WTC11 (cell line): ENCODE measurements around the gene POLE4. TPM values are rescaled to one million over a fixed set of nuclear protein-coding genes. Genes with fewer than 3 reads are reported as not detected.

ENCODE experiments used
- ATAC-seq: fragments of 200-7000 bp; cut with Tn5 transposase; 2 replicates; pipeline ENCODE4 v1.10.0; 2021; ENCODE audit warnings: mild to moderate bottlenecking, moderate library complexity
- CTCF ChIA-PET: fragments of 300-600 bp; sonication (Branson Sonifier 250); formaldehyde crosslinking; loops from one replicate; lab custom pipeline; 2021; ENCODE audit warnings: antibody characterized with exemption; lab: Charles Lee
- POLR2A ChIA-PET: fragments of 350-600 bp; sonication (Branson Sonifier 250); formaldehyde crosslinking; loops from one replicate; lab custom pipeline; 2021; ENCODE audit warnings: antibody characterized with exemption; lab: Charles Lee
- DNase-seq: peaks from one replicate; pipeline ENCODE4 v3.0.0; 2021; ENCODE audit warnings: low spot score
- H3K27ac Mint-ChIP-seq: 2 replicates; pipeline ENCODE4 v1.8.0; 2021; ENCODE audit warnings: mixed read lengths
- H3K27me3 Mint-ChIP-seq: 2 replicates; pipeline ENCODE4 v1.8.0; 2021; ENCODE audit warnings: low read depth, mild to moderate bottlenecking, moderate library complexity, mixed read lengths
- H3K36me3 Mint-ChIP-seq: 2 replicates; pipeline ENCODE4 v1.8.0; 2021; ENCODE audit warnings: mixed read lengths
- H3K4me1 Mint-ChIP-seq: 2 replicates; pipeline ENCODE4 v1.8.0; 2022; ENCODE audit warnings: mixed read lengths
- H3K4me3 Mint-ChIP-seq: 2 replicates; pipeline ENCODE4 v1.8.0; 2021; ENCODE audit warnings: mild to moderate bottlenecking, moderate library complexity, mixed read lengths
- H3K9me3 Mint-ChIP-seq: 2 replicates; pipeline ENCODE4 v1.8.0; 2021; ENCODE audit warnings: mixed read lengths
- E2F4 ChIP-seq: sonication (generic); formaldehyde crosslinking; IDR thresholded peaks from 2 replicates; pipeline ENCODE4 v1.8.1; 2022; ENCODE audit warnings: low read depth, mild to moderate bottlenecking, moderate library complexity, missing genetic modification reagents, borderline replicate concordance
- GRHL2 ChIP-seq: fragments of 250-450 bp; sonication (Bioruptor Pico); IDR thresholded peaks from 2 replicates; pipeline ENCODE4 v1.8.0; 2022; ENCODE audit warnings: mild to moderate bottlenecking, moderate library complexity; ENCODE audit not compliant: insufficient replicate concordance, severe bottlenecking
- JAZF1 ChIP-seq: fragments of 250-450 bp; sonication (Bioruptor Pico); IDR thresholded peaks from 2 replicates; pipeline ENCODE4 v1.9.0; 2021; ENCODE audit warnings: moderate library complexity, mild to moderate bottlenecking, inconsistent platforms
- NFYB ChIP-seq: sonication (generic); formaldehyde crosslinking; conservative IDR thresholded peaks from 2 replicates; pipeline ENCODE4 v1.8.0; 2022; ENCODE audit warnings: low read depth, missing genetic modification reagents
- NR1H2 ChIP-seq: sonication (generic); formaldehyde crosslinking; IDR thresholded peaks from 2 replicates; pipeline ENCODE4 v1.9.0; 2021; ENCODE audit warnings: mild to moderate bottlenecking, moderate library complexity, missing genetic modification reagents
- RELA ChIP-seq: sonication (generic); formaldehyde crosslinking; IDR thresholded peaks from 2 replicates; pipeline ENCODE4 v1.8.1; 2022; ENCODE audit warnings: missing genetic modification reagents, mild to moderate bottlenecking, borderline replicate concordance
- SP1 ChIP-seq: sonication (generic); formaldehyde crosslinking; conservative IDR thresholded peaks from 2 replicates; pipeline ENCODE4 v1.8.1; 2022; ENCODE audit warnings: missing genetic modification reagents
- STAT6 ChIP-seq: sonication (generic); formaldehyde crosslinking; conservative IDR thresholded peaks from 2 replicates; pipeline ENCODE4 v1.8.1; 2023; ENCODE audit warnings: mild to moderate bottlenecking, low read depth, missing genetic modification reagents, moderate library complexity
- TEAD4 ChIP-seq: sonication (generic); formaldehyde crosslinking; IDR thresholded peaks from 2 replicates; pipeline ENCODE4 v1.8.0; 2022; ENCODE audit warnings: mild to moderate bottlenecking, missing genetic modification reagents
- ZMAT4 ChIP-seq: fragments of 250-450 bp; sonication (Bioruptor Pico); IDR thresholded peaks from 2 replicates; pipeline ENCODE4 v1.9.0; 2021; ENCODE audit warnings: mild to moderate bottlenecking
- ZNF219 ChIP-seq: sonication (generic); formaldehyde crosslinking; IDR thresholded peaks from 2 replicates; pipeline ENCODE4 v1.8.0; 2023; ENCODE audit warnings: missing genetic modification reagents, mild to moderate bottlenecking, borderline replicate concordance
- ZNF232 ChIP-seq: sonication (generic); formaldehyde crosslinking; IDR thresholded peaks from 2 replicates; pipeline ENCODE4 v1.8.0; 2022; ENCODE audit warnings: mild to moderate bottlenecking, missing genetic modification reagents
- ZNF281 ChIP-seq: sonication (generic); formaldehyde crosslinking; IDR thresholded peaks from 2 replicates; pipeline ENCODE4 v1.8.0; 2023; ENCODE audit warnings: mild to moderate bottlenecking, missing genetic modification reagents
- ZNF416 ChIP-seq: fragments of 250-450 bp; sonication (Bioruptor Pico); IDR thresholded peaks from 2 replicates; pipeline ENCODE4 v1.9.0; 2021; ENCODE audit warnings: mild to moderate bottlenecking, inconsistent platforms
- ZNF423 ChIP-seq: fragments of 250-450 bp; sonication (Bioruptor Pico); IDR thresholded peaks from 2 replicates; pipeline ENCODE4 v2.1.2; 2022; ENCODE audit warnings: mild to moderate bottlenecking, moderate library complexity
- ZNF671 ChIP-seq: fragments of 250-450 bp; sonication (Bioruptor Pico); IDR thresholded peaks from 2 replicates; pipeline ENCODE4 v1.8.0; 2021; ENCODE audit warnings: mild to moderate bottlenecking
- total RNA-seq: library from RNA; stranded (reverse); gene quantifications from 3 replicates; pipeline ENCODE4 v1.2.3, GENCODE V29; 2021

POLE4 gene
- total RNA-seq, 1 experiment from 2014 or later = 31.5 TPM

GRCh38 chr2:74930811-74931486, 27.5 kb upstream of the POLE4 start:
- peaks cover 6% of the 10 kb centered on the region; the same call in 1 of the 2 replicates for H3K27me3 Mint-ChIP-seq
- no peaks in the 10 kb centered on the region for H3K36me3 Mint-ChIP-seq
- no peak for TF ChIP-seq ZNF232
- no peak for TF ChIP-seq ZNF219 (CRISPR knock-in tag)
- TF ChIP-seq RELA (CRISPR knock-in tag) = no peak
- no peak for TF ChIP-seq STAT6
- no peak for TF ChIP-seq NFYB
- TF ChIP-seq TEAD4 (CRISPR knock-in tag) = no peak
- TF ChIP-seq JAZF1 (CRISPR knock-in tag) = no peak
- TF ChIP-seq E2F4 = no peak
- TF ChIP-seq SP1 = no peak
- TF ChIP-seq ZMAT4 (CRISPR knock-in tag) = no peak
- no peak for TF ChIP-seq ZNF281 (CRISPR knock-in tag)
- no peak overlapping the region for H3K4me3 Mint-ChIP-seq
- H3K27ac Mint-ChIP-seq = no peak overlapping the region; the same call in 1 of the 2 replicates
- H3K9me3 Mint-ChIP-seq = no peaks in the 10 kb centered on the region
- CTCF ChIA-PET = no interaction called here
- DNase-seq (no peak), ATAC-seq (no peak)
- POLR2A ChIA-PET = no interaction called here
- H3K4me1 Mint-ChIP-seq = no peaks in the 10 kb centered on the region

- CTCF ChIA-PET = no interaction called here
- peaks cover 6% of the 10 kb centered on the region; the same call in 1 of the 2 replicates for H3K27me3 Mint-ChIP-seq
- no peak for DNase-seq
Measured at GRCh38 chr2:74931940-74932339, 26.5 kb upstream of the POLE4 start.

GRCh38 chr2:74935975-74936391, 22.5 kb upstream of the POLE4 start:
- no peaks in the 10 kb centered on the region for H3K9me3 Mint-ChIP-seq
- CTCF ChIA-PET = no interaction called here
- TF ChIP-seq ZNF423 = no peak
- TF ChIP-seq GRHL2 (CRISPR knock-in tag) = no peak
- TF ChIP-seq, all 79 proteins: peak for 0
- H3K4me3 Mint-ChIP-seq = no peak overlapping the region
- ATAC-seq (no peak), DNase-seq (no peak)
- no peaks in the 10 kb centered on the region for H3K36me3 Mint-ChIP-seq
- H3K27me3 Mint-ChIP-seq = peaks cover 6% of the 10 kb centered on the region; the same call in 1 of the 2 replicates
- no peak overlapping the region for H3K27ac Mint-ChIP-seq
- POLR2A ChIA-PET = no interaction called here
- H3K4me1 Mint-ChIP-seq = no peaks in the 10 kb centered on the region

More at GRCh38 chr2:74931940-74932339, 26.5 kb upstream of the POLE4 start:
- Mint-ChIP-seq H3K27ac (no peak overlapping the region), H3K4me3 (no peak overlapping the region), H3K9me3 (no peaks in the 10 kb centered on the region), H3K36me3 (no peaks in the 10 kb centered on the region), H3K4me1 (no peaks in the 10 kb centered on the region)
- POLR2A ChIA-PET = no interaction called here
- TF ChIP-seq ZNF671 (CRISPR knock-in tag) (no peak), ZNF416 (CRISPR knock-in tag) (no peak), RELA (CRISPR knock-in tag) (no peak), NR1H2 (CRISPR knock-in tag) (no peak)
- no peak for ATAC-seq
